HFFc6 (cell line): ENCODE measurements around the gene FIBP. TPM values are rescaled to one million over a fixed set of nuclear protein-coding genes. Genes with fewer than 3 reads are reported as not detected.

Source experiments
- DNase-seq: peaks from one replicate; pipeline ENCODE4 v3.0.0-alpha.2; 2018
- H3K27ac Mint-ChIP-seq: 2 replicates; pipeline ENCODE4 v1.8.0; 2020; ENCODE audit warnings: mild to moderate bottlenecking, mixed read lengths
- H3K27me3 Mint-ChIP-seq: 2 replicates; pipeline ENCODE4 v1.8.0; 2021; ENCODE audit warnings: mild to moderate bottlenecking, moderate library complexity, mixed read lengths; ENCODE audit not compliant: insufficient read depth
- H3K36me3 Mint-ChIP-seq: 2 replicates; pipeline ENCODE4 v1.8.0; 2021; ENCODE audit warnings: low read depth, mixed read lengths
- H3K4me1 Mint-ChIP-seq: 2 replicates; pipeline ENCODE4 v1.8.0; 2020; ENCODE audit warnings: low read depth, mixed read lengths
- H3K4me3 Mint-ChIP-seq: 2 replicates; pipeline ENCODE4 v1.8.0; 2020; ENCODE audit warnings: mild to moderate bottlenecking, moderate library complexity, mixed read lengths
- H3K9me3 Mint-ChIP-seq: 2 replicates; pipeline ENCODE4 v1.8.0; 2020; ENCODE audit warnings: mild to moderate bottlenecking, mixed read lengths
- CTCF ChIP-seq: fragments of 200-600 bp; sonication (generic); IDR thresholded peaks from 2 replicates; pipeline ENCODE4 v1.5.0; 2021; ENCODE audit warnings: antibody characterized with exemption, mild to moderate bottlenecking
- total RNA-seq, 6 experiments: library from RNA; stranded (reverse); fragmentation: NEBNext Ultra II Directional; extraction: Animal tissue kit (Norgen Biotek cat#: 25700); gene quantifications; 2 replicates in 1 of 6; 3 replicates in 5 of 6; pipeline ENCODE4 v1.2.3, GENCODE V29; 2021

Gene FIBP
- total RNA-seq, 6 experiments from 2014 or later, result 117 to 145 (median 135) TPM

- H3K9me3 Mint-ChIP-seq, result no peaks in the 10 kb centered on the region
- DNase-seq, result no peak
- H3K4me1 Mint-ChIP-seq, result peaks cover 45% of the 10 kb centered on the region
- H3K27me3 Mint-ChIP-seq, result peaks cover 22% of the 10 kb centered on the region
- H3K4me3 Mint-ChIP-seq, result peak overlapping the region; percentile 95
- no peak for TF ChIP-seq CTCF
- peaks cover 38% of the 10 kb centered on the region for H3K36me3 Mint-ChIP-seq
- H3K27ac Mint-ChIP-seq, result peak overlapping the region; percentile 94
These were observed 17.3 kb downstream of the FIBP start for GRCh38 chr11:65870706-65871681.

- peaks cover 23% of the 10 kb centered on the region for H3K27me3 Mint-ChIP-seq
- peaks cover 38% of the 10 kb centered on the region for H3K36me3 Mint-ChIP-seq
- no peak for TF ChIP-seq CTCF
- no peak for DNase-seq
- H3K27ac Mint-ChIP-seq, result peak overlapping the region; percentile 94
- peak overlapping the region; percentile 95 for H3K4me3 Mint-ChIP-seq
- H3K9me3 Mint-ChIP-seq, result no peaks in the 10 kb centered on the region
- peaks cover 45% of the 10 kb centered on the region for H3K4me1 Mint-ChIP-seq
These were observed 18.0 kb downstream of the FIBP start for GRCh38 chr11:65870307-65870658.

- peak overlapping the region; percentile 39; the same call in 1 of the 2 replicates for H3K4me3 Mint-ChIP-seq
- H3K27ac Mint-ChIP-seq, result peak overlapping the region; percentile 67
- peaks cover 28% of the 10 kb centered on the region for H3K27me3 Mint-ChIP-seq
- H3K9me3 Mint-ChIP-seq, result no peaks in the 10 kb centered on the region
- peaks cover 38% of the 10 kb centered on the region for H3K36me3 Mint-ChIP-seq
- TF ChIP-seq CTCF, result no peak
- H3K4me1 Mint-ChIP-seq, result peaks cover 45% of the 10 kb centered on the region
- no peak for DNase-seq
These were observed 18.5 kb downstream of the FIBP start for GRCh38 chr11:65869643-65870306.

GRCh38 chr11:65868907-65869306, 19.4 kb downstream of the FIBP start:
- H3K4me1 Mint-ChIP-seq, result peaks cover 49% of the 10 kb centered on the region
- DNase-seq, result no peak
- H3K27ac Mint-ChIP-seq, result peak overlapping the region; percentile 67
- no peak overlapping the region for H3K4me3 Mint-ChIP-seq
- peaks cover 38% of the 10 kb centered on the region for H3K36me3 Mint-ChIP-seq
- no peak for TF ChIP-seq CTCF
- peaks cover 28% of the 10 kb centered on the region for H3K27me3 Mint-ChIP-seq
- H3K9me3 Mint-ChIP-seq, result no peaks in the 10 kb centered on the region

- Mint-ChIP-seq H3K27ac (no peak overlapping the region), H3K4me1 (peaks cover 48% of the 10 kb centered on the region), H3K36me3 (peaks cover 38% of the 10 kb centered on the region), H3K9me3 (no peaks in the 10 kb centered on the region), H3K4me3 (no peak overlapping the region), H3K27me3 (peaks cover 28% of the 10 kb centered on the region)
- no peak for TF ChIP-seq CTCF
- no peak for DNase-seq
These were observed 20.1 kb downstream of the FIBP start for GRCh38 chr11:65868076-65868667.
